H1 (cell line): Measurements from ENCODE around the gene NETO2. TPM values are rescaled to one million over a fixed set of nuclear protein-coding genes. Genes with fewer than 3 reads are reported as not detected.

Experiments
- CHD7 ChIP-seq: fragments of 300-600 bp; sonication (generic); IDR thresholded peaks from 2 replicates; pipeline ENCODE4 v1.7.1; 2012; ENCODE audit warnings: low read length, moderate library complexity, mild to moderate bottlenecking, inconsistent platforms; ENCODE audit not compliant: insufficient replicate concordance
- KDM4A ChIP-seq: IDR thresholded peaks from one replicate; pipeline ENCODE4 v1.7.1; 2012; ENCODE audit warnings: low read depth, mild to moderate bottlenecking, moderate library complexity, low read length, inconsistent platforms; ENCODE audit not compliant: severe bottlenecking
- SRF ChIP-seq: IDR thresholded peaks from 2 replicates; pipeline ENCODE4 v1.6.1; 2011; ENCODE audit warnings: mild to moderate bottlenecking, low read depth, low read length, moderate library complexity
- SUZ12 ChIP-seq: fragments of 200-600 bp; sonication (generic); IDR thresholded peaks from 2 replicates; pipeline ENCODE4 v1.6.1; 2012; ENCODE audit warnings: mild to moderate bottlenecking, inconsistent platforms, low read length, moderate library complexity, mixed read lengths
- ZNF274 ChIP-seq: IDR thresholded peaks from 2 replicates; pipeline ENCODE4 v1.7.0; 2012; ENCODE audit warnings: low read length, borderline replicate concordance; ENCODE audit errors: extremely low read depth
- polyA plus RNA-seq, 7 experiments: library from polyadenylated mRNA; depleted of rRNA in 3 of 7; stranded (reverse) in 5 of 7; unstranded in 2 of 7; fragments of >200 nt in 5 of 7; fragments of 200-250 nt in 2 of 7; gene quantifications; 1 replicate in 5 of 7; 2 replicates in 1 of 7; 4 replicates in 1 of 7; pipeline versions ENCODE4 v1.2.1 to v1.2.3, GENCODE V29; 2011 to 2013; ENCODE audit warnings: missing spikeins in 2 of 7, mixed read lengths in 2 of 7
- total RNA-seq: library from RNA; stranded (reverse); fragmentation: NEBNext Ultra II Directional; extraction: Animal tissue kit (Norgen Biotek cat#: 25700); gene quantifications from 2 replicates; pipeline ENCODE4 v1.2.1, GENCODE V29; 2021

NETO2 gene
- total and polyA plus RNA-seq, 2 of the 8 experiments (the other 6 are each of a cell fraction or from before 2014, with no cell fraction given): 9.4 to 12.5 TPM

GRCh38 chr16:47156680-47157215, 13.0 kb upstream of the NETO2 start (continued):
- no peak for TF ChIP-seq CHD7
- no peak for TF ChIP-seq SRF
- TF ChIP-seq ZNF274: no peak
- TF ChIP-seq SUZ12: no peak
- no peak for TF ChIP-seq KDM4A
- TF ChIP-seq, all 59 proteins: peak for 0
